Stimulated activated CD4-positive, alpha-beta T cell treated with anti-CD3 and anti-CD28 coated beads, Interleukin-2, amount 100 ng/mL, for 24 hours (primary cell): Measurements from ENCODE around the gene SCYGR1.
"Not testable (repeated sequence)": the region's sequence is repeated elsewhere in the genome, so short reads cannot be mapped to it uniquely, and the experiment has no call there.

Experiments
- DNase-seq, 2 donors: peaks; one replicate each; pipeline ENCODE4 v3.0.0-alpha.2; 2020

The SCYGR1 gene

DNA sequence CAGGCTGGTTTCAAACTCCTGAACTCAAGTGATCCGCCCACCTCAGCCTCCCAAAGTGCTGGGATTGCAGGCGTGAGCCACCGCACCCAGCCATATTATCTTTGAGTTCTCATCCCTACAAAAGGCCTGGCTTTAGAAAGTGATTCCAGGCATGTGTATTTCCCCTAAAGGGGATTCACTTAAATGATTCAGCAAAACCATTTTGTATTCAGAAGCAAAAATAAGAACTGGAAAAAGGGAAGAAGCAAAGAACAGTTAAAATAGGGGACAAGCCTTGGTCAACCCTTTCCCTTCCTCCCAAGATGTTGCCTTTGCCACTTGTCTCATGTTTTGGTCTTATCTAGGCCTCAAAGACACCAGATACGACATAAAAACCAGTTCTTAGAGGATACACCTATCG, 19.2 kb downstream of the SCYGR1 start:
- no peak for DNase-seq

DNA sequence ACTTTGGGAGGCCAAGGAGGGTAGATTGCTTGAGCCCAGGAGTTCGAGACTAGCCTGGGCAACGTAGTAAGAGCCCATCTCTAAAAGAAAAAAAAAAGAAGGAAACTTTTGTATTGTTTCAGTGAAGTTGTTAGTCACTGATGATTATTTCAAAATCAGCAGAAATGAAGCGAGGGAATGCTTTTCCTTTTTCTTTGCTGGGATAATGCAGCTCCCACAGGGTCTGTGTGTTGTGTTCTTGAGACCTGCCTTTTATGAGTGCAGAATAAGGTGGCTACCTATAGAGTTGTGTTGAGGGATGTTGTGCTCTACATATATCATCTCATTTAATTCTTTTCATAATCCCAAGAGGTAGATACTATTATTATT, 20.3 kb downstream of the SCYGR1 start:
- DNase-seq, result no peak

DNA sequence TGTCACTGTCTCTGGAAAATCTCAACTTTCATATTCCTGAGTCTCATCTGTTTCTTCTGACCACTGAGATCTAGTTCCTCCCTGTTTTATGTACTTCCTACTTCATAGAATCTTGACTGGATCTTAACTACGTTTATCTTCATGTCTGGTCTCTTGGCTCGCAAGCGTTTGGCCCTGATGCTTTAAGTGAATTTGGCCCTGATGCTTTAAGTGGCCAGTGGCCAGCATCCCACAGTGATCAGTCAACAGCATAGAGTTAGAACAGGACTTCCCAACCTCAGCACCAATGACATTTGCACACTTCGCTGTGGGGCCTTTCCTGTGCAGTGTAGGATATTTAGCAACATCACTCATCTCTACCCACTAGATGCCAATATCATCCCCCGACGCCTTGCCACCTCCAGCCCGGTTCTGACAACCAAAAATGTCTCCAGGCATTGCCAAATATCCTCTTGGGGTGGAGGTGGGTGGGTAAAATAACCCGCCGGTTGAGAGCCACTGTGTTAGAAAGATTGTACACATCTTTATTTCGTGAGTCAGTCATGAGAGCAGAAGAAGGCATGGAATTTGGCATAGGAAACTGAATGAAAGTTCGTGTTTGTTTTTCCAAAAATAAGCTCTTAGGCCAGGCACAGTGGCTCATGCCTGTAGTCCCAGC, 20.9 kb downstream of the SCYGR1 start:
- no peak for DNase-seq

GRCh38 chr2:227365833-227366232, 21.9 kb downstream of the SCYGR1 start:
- DNase-seq, result no peak

- DNase-seq, result not testable (repeated sequence)
Measured at GRCh38 chr2:227364585-227365263, 23.0 kb downstream of the SCYGR1 start.

DNA sequence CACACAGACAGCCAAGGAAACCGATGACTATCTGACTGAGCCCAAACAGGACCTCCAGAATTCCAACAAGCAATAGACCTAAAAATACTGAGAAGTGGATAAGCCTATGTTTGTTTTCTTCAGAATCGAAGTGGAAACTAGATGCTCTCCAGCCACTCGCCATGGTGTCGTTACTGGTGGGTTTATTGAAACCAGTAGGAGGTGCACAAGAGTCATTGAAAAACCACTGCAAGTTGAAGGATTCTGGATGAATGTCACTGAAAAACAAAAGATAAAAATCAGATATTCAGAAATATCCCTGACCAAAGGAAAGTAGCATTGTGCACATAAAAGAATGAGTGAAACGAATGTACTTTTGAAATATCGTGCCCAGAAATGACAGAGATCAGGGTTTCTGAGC, 24.0 kb downstream of the SCYGR1 start:
- no peak for DNase-seq

DNA sequence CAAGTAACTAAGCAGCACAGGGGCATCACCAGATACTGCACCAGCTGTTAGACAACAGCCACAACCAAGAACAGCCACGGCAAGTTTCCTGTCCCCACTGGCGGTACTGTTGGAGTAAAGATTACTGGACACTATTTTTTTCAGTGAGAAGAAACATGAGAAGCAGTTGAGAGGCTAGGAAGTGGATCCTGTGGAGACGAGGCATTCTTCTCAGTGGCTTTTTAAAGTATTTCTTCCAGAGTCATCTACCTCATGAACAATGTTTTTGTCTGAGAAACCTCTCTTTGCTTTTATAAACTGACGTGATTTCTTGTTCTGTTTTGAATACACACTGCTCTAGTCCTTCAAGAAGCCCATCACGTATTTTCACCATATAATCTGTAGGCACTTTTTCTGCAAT, 27.4 kb downstream of the SCYGR1 start:
- DNase-seq, result no peak

DNA sequence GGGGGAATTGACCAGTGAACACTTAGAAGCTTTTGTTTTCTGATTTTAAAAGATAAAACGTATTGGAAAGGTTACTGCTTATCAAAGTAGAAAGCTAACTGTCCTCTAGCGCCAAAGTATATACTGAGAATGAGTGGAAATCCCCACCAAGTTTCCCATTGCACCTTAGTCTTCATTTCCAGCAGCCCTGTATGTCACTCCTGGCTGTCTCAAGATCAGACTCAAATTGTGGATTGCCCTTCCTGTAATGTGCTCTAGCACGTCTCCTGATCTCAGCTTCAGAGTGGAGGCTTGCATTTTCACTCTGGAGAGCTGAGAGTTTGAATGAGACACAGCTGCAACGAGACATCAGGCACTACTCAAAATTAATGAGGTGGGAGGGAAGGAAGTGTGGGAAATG, 36.1 kb downstream of the SCYGR1 start:
- no peak for DNase-seq

DNA sequence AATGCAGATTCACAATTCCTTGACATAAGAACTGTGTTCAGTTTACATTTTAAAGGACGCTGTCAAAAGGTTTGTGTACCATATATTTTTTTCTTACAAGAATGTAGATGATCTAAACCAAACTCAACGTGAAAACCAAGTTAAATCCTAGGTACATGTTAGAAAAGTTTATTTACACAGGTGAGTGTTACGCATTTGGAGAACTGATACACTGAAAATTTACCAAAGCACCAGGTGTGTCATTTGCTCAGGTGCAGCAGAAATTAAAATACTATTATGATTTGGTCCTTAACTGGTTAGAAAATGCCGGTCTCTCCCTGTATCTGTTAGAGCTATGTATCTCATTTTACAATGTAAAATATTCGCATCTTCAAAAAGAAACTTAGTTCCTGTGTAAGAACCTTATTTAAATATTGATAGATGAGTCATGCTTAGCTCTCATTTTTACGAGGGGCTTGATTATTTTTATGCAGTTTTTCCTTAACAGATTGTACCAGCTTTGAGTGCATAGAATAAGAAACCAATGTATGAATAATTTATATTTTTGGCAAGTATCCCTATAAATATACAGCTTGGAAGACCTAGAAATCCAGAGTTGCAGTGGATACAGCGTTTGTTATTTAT, 37.6 kb downstream of the SCYGR1 start:
- no peak for DNase-seq

GRCh38 chr2:227348324-227348723, 39.4 kb downstream of the SCYGR1 start:
- no peak for DNase-seq

GRCh38 chr2:227347117-227347516, 40.6 kb downstream of the SCYGR1 start:
- DNase-seq, result no peak

- no peak for DNase-seq
Measured at GRCh38 chr2:227344231-227344630, 43.5 kb downstream of the SCYGR1 start.

DNA sequence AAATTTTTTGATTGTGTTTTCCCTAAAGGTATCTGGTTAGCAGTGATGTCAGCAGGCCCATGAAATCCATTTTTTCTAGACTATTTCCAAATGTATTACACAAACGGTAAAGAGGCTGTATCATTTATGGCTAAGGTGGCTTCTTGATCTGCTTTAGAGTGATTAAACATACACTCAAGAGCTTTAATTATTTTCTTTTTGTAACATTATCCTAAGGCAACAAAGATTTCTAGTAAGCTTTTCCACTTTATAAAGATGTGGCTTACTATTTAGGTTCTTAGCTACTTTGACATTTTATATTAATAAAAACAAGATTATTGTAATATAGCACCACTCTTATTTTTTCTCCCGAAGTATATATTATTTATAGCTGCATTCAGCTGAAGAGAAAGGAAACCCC, 46.2 kb downstream of the SCYGR1 start:
- DNase-seq, result no peak

DNA sequence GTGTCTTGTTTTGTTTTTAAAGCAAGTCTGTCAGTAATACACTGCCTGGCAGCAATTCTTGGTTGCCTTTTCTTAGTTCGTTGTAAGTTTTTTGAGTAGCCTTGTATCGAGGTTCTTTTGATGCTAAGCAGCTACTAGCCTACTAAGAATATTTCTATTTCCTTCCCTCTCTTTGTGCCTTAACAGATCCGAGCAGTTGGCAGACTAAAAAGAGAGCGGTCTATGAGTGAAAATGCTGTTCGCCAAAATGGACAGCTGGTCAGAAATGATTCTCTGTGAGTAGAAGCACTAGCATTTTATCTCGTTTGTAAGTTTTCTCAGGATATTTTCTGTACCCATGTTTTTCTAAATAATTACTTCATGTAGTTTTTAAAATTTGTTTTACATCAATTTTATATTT, 47.6 kb downstream of the SCYGR1 start:
- DNase-seq, result no peak

DNA sequence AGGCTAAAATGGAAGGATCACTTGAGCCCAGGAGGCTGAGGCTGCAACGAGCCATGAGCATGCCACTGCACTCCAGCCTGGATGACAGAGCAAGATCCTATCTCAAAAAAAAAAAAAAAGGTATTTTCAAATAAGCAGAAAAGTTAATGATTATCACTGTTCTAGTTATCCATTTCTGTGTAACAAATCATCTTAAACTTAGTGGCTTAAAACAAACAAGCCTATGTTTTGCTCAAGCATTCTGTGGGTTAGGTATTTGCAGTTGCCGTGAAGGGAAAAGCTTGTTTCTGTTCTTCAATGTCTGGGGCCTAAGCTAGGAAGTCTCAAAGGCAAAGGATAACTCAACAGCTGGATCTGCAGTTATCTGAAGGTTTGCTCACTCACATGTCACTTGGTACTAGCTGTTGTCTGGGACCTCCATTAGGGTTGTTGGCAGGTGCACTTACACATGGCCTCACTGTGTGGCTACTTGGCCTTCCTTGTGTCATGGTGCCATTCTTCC, 48.6 kb downstream of the SCYGR1 start:
- no peak for DNase-seq
